ENCODE results near the gene SLC26A9. TPM values are rescaled to one million over a fixed set of nuclear protein-coding genes. Genes with fewer than 3 reads are reported as not detected.

The SLC26A9 gene
- polyA plus RNA-seq, 6 donors from 2014 or later: not detected

DNA sequence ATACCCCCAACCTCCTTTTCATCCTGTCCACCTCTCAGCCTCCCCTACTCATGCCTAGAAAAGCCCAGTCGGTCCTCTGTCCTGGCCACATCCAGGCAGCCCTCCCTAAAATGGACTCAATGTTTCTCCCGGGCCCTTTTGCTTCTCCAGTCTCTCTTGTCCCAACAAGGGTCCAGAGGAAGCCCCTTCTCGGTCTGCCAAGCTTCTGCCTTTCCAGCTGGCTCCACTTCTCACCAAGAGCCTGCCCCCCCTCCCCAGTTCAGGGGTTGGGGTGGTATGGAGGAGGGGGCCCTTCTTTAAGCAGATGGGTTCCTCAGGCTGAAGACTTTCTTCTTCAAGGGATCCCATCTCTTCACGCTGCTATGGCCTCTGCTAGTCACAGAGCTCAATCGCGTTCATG is 36.0 kb upstream of the SLC26A9 start:
- ATAC-seq (ENCODE audit: low read depth in 2 of 2) (no peak), DNase-seq (no peak)
- Mint-ChIP-seq H3K36me3 (peaks cover 0 to 8% of the 10 kb centered on the region in 2 donors), H3K9me3 (peaks cover 0 to 9% (median 3%) of the 10 kb centered on the region in 7 donors), H3K27ac (peak overlapping the region in 2 of 6 donors; percentile 5 to 20), H3K4me3 (no peak overlapping the region), H3K27me3 (no peaks in the 10 kb centered on the region), H3K4me1 (peaks cover 0 to 10% (median 5%) of the 10 kb centered on the region in 3 donors)

DNA sequence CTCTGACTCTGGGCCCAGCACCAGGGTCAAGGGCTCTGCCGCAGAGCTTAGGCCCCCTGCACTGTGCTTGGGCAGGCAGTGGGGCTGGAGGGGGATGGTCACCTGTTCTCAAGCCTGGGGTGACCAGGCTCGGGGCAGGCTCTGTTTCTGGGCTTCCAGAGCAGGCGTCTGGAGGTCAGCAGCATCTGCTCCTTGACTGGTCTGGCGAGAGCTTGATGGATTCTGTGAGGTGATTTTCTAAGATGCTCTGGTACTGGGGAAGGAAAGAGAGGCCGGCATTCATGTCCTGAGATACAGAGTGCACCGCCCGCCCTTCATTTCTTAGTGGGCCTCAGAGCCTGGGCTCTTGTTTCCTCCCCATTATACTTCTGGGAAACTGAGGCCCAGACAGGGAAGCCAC is 35.4 kb upstream of the SLC26A9 start:
- DNase-seq (no peak), ATAC-seq (ENCODE audit: low read depth in 2 of 2) (no peak)
- H3K9me3 Mint-ChIP-seq: peaks cover 0 to 9% (median 3%) of the 10 kb centered on the region in 7 donors
- H3K27me3 Mint-ChIP-seq: no peaks in the 10 kb centered on the region
- H3K4me1 Mint-ChIP-seq: peaks cover 0 to 15% (median 0%) of the 10 kb centered on the region in 3 donors
- H3K27ac Mint-ChIP-seq: no peak overlapping the region
- H3K4me3 Mint-ChIP-seq: no peak overlapping the region
- peaks cover 0 to 8% of the 10 kb centered on the region in 2 donors for H3K36me3 Mint-ChIP-seq

GRCh38 chr1:205977402-205978014 is 34.3 kb upstream of the SLC26A9 start:
- ATAC-seq (ENCODE audit: low read depth in 2 of 2) (peak; percentile 78 to 85), DNase-seq (peak; percentile 65)
- H3K27me3 Mint-ChIP-seq: no peaks in the 10 kb centered on the region
- peaks cover 0 to 26% (median 0%) of the 10 kb centered on the region in 3 donors for H3K4me1 Mint-ChIP-seq
- peaks cover 0 to 8% of the 10 kb centered on the region in 2 donors for H3K36me3 Mint-ChIP-seq
- H3K4me3 Mint-ChIP-seq: peak overlapping the region in 1 of 8 donors; percentile 10
- H3K27ac Mint-ChIP-seq: peak overlapping the region in 1 of 6 donors; percentile 9
- peaks cover 0 to 9% (median 5%) of the 10 kb centered on the region in 7 donors for H3K9me3 Mint-ChIP-seq

- ATAC-seq (ENCODE audit: low read depth in 2 of 2) (no peak), DNase-seq (no peak)
- no peak overlapping the region for H3K4me3 Mint-ChIP-seq
- peaks cover 0 to 3% (median under 1%) of the 10 kb centered on the region in 7 donors for H3K9me3 Mint-ChIP-seq
- peaks cover 0 to 26% (median 0%) of the 10 kb centered on the region in 3 donors for H3K4me1 Mint-ChIP-seq
- no peak overlapping the region for H3K27ac Mint-ChIP-seq
- H3K27me3 Mint-ChIP-seq: no peaks in the 10 kb centered on the region
- peaks cover 0 to 1% of the 10 kb centered on the region in 2 donors for H3K36me3 Mint-ChIP-seq
Measured at GRCh38 chr1:205976708-205977401, 33.6 kb upstream of the SLC26A9 start.

DNA sequence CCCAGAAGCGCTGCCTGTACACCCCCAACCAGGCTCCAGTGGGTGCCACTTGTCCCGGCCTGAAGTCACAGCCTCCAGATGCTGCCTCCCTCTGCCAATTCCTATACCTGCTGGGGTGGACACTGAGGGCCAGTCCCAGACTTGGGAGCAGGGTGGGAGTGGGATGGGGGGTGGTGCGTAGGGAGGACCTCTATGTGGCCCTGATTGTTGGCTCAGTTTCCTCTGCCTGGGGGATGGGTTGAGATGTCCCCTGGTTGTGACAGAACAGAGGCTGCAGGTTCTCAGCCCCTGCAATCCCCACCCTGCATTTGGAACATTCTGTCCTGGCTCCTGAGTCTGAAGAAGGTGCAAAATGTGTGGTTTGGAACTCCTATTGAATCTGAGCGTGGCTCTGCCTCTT is 32.8 kb upstream of the SLC26A9 start:
- Mint-ChIP-seq H3K9me3 (peaks cover 0 to 2% (median 0%) of the 10 kb centered on the region in 7 donors), H3K36me3 (no peaks in the 10 kb centered on the region), H3K27me3 (no peaks in the 10 kb centered on the region), H3K4me3 (no peak overlapping the region), H3K27ac (no peak overlapping the region), H3K4me1 (peaks cover 0 to 26% (median 0%) of the 10 kb centered on the region in 3 donors)
- DNase-seq (no peak), ATAC-seq (ENCODE audit: low read depth in 2 of 2) (no peak)

DNA sequence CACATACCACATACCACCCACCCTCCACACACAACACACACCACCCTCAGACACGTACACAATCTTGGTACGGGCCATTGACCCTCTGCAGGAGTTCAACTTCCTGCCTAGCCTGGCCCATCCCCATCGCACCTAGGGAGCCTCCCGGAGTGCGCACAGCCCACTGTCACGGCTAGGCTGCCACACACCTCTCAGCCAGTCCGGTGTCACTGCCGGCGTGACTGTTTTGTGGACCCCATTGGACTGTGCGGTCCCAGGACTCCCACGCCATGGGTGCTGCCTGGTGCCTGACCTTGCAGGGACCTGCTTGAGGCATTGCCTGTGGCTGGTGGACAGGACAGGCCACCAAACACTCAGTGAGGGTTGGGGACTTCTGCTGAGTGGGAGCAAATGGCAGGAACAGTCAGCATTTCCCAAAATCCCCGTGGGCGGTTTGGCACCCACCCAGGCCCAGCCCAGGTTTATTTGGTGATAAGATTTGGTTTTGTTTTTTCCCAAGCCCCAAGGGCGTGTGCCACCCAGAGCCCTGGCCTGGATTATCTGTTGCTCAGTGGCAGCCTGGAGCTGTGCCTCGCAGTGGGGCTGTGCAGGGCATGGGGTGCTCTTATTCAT is 32.2 kb upstream of the SLC26A9 start:
- no peak for ATAC-seq (ENCODE audit: low read depth in 2 of 2)
- DNase-seq: no peak
- Mint-ChIP-seq H3K27me3 (no peaks in the 10 kb centered on the region), H3K9me3 (peaks cover 0 to 2% (median 0%) of the 10 kb centered on the region in 7 donors), H3K27ac (no peak overlapping the region), H3K4me1 (peaks cover 0 to 26% (median 0%) of the 10 kb centered on the region in 3 donors), H3K36me3 (no peaks in the 10 kb centered on the region), H3K4me3 (no peak overlapping the region)

- DNase-seq (no peak), ATAC-seq (ENCODE audit: low read depth in 2 of 2) (no peak)
- H3K4me1 Mint-ChIP-seq: peaks cover 0 to 26% (median 0%) of the 10 kb centered on the region in 3 donors
- H3K27me3 Mint-ChIP-seq: no peaks in the 10 kb centered on the region
- H3K36me3 Mint-ChIP-seq: no peaks in the 10 kb centered on the region
- H3K9me3 Mint-ChIP-seq: peaks cover 0 to 2% (median 0%) of the 10 kb centered on the region in 7 donors
- peak overlapping the region in 1 of 6 donors; percentile 2 for H3K27ac Mint-ChIP-seq
- no peak overlapping the region for H3K4me3 Mint-ChIP-seq
Measured at GRCh38 chr1:205974712-205975111, 31.5 kb upstream of the SLC26A9 start.

- Mint-ChIP-seq H3K27ac (peak overlapping the region in 1 of 6 donors; percentile 4), H3K36me3 (no peaks in the 10 kb centered on the region), H3K27me3 (no peaks in the 10 kb centered on the region), H3K4me1 (peaks cover 0 to 26% (median 0%) of the 10 kb centered on the region in 3 donors), H3K9me3 (peaks cover 0 to 2% (median 0%) of the 10 kb centered on the region in 7 donors), H3K4me3 (no peak overlapping the region)
- ATAC-seq (ENCODE audit: low read depth in 2 of 2) (no peak), DNase-seq (no peak)
Measured at GRCh38 chr1:205973377-205974232, 30.3 kb upstream of the SLC26A9 start.

DNA sequence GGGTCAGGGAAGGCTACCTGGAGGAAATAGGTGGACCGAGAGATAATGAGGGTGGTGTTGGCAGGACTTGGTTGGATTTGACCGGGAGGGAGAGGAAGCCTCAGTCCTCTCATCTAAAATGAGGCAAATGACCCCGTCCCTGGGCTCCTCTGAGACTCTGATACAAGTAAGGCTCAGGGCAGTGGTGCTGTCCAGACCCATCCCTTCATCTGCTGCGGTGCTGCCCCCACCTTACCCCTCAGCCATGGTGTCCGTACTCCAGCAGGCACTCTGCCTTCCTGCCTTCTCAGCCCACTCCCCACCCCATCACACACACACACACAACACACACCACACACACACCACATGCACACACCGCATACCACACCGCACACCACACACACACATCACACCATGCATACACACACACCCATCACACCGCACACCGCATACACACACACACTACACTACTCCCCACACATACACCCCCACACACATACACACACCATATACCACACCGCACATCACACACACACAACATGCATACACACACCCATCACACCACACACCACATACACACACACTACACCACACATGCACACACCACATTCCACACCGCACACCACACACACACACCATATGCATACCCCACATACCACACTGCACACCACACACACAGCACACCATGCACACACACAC is 29.4 kb upstream of the SLC26A9 start:
- DNase-seq (no peak), ATAC-seq (ENCODE audit: low read depth in 2 of 2) (no peak)
- H3K4me1 Mint-ChIP-seq: peaks cover 0 to 26% (median 0%) of the 10 kb centered on the region in 3 donors
- H3K36me3 Mint-ChIP-seq: no peaks in the 10 kb centered on the region
- peak overlapping the region in 1 of 6 donors; percentile 31 for H3K27ac Mint-ChIP-seq
- no peaks in the 10 kb centered on the region for H3K27me3 Mint-ChIP-seq
- no peak overlapping the region for H3K4me3 Mint-ChIP-seq
- peaks cover 0 to 2% (median 0%) of the 10 kb centered on the region in 7 donors for H3K9me3 Mint-ChIP-seq

GRCh38 chr1:205972081-205972480 is 28.8 kb upstream of the SLC26A9 start:
- Mint-ChIP-seq H3K27ac (no peak overlapping the region), H3K36me3 (no peaks in the 10 kb centered on the region), H3K9me3 (peaks cover 0 to 2% (median 0%) of the 10 kb centered on the region in 7 donors), H3K4me3 (no peak overlapping the region), H3K4me1 (peaks cover 0 to 26% (median 0%) of the 10 kb centered on the region in 3 donors), H3K27me3 (no peaks in the 10 kb centered on the region)
- no peak for DNase-seq
- no peak for ATAC-seq (ENCODE audit: low read depth in 2 of 2)

DNA sequence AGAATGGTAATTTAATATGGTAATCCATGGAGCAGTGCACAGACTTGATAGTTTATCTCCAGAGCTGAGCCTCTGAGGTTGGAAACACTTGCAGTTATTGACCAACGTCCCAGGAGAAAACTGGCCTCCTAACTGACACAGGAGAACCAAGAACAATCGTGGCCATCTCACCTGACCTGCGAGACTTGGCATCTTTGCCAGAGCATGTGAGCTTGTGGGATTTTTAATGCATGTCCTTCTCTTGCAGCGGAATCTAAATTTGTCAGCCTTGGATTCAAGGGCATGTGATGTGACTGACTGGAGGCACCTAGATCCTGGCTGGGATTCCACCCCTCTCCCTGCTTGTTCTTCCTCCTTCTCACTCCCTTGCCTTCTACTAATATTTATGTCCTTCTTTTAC is 27.8 kb upstream of the SLC26A9 start:
- no peaks in the 10 kb centered on the region for H3K27me3 Mint-ChIP-seq
- DNase-seq (no peak), ATAC-seq (ENCODE audit: low read depth in 2 of 2) (no peak)
- H3K9me3 Mint-ChIP-seq: peaks cover 0 to 2% (median 0%) of the 10 kb centered on the region in 7 donors
- H3K36me3 Mint-ChIP-seq: no peaks in the 10 kb centered on the region
- H3K4me3 Mint-ChIP-seq: no peak overlapping the region
- peak overlapping the region in 1 of 6 donors; percentile 34 for H3K27ac Mint-ChIP-seq
- H3K4me1 Mint-ChIP-seq: peaks cover 0 to 26% (median 0%) of the 10 kb centered on the region in 3 donors

GRCh38 chr1:205970486-205970885 is 27.2 kb upstream of the SLC26A9 start:
- Mint-ChIP-seq H3K27ac (peak overlapping the region in 2 of 6 donors; percentile 41 to 55), H3K9me3 (peaks cover 0 to 2% (median 0%) of the 10 kb centered on the region in 7 donors), H3K36me3 (no peaks in the 10 kb centered on the region), H3K27me3 (no peaks in the 10 kb centered on the region), H3K4me3 (no peak overlapping the region), H3K4me1 (peaks cover 0 to 26% (median 0%) of the 10 kb centered on the region in 3 donors)
- DNase-seq (no peak), ATAC-seq (ENCODE audit: low read depth in 2 of 2) (no peak)

Measured in naive B cell (primary cell).